GM12873 (cell line): ENCODE results near the gene SGIP1.

Source experiments
- CTCF ChIP-seq: IDR thresholded peaks from 2 replicates; pipeline ENCODE4 v1.5.1; 2012; ENCODE audit warnings: low read depth, mild to moderate bottlenecking, moderate library complexity, low read length, control low read depth; ENCODE audit not compliant: insufficient read depth; ENCODE audit errors: missing control alignments

Gene SGIP1

GRCh38 chr1:66779475-66780078, 245.6 kb downstream of the SGIP1 start:
- no peak for TF ChIP-seq CTCF

GRCh38 chr1:66787641-66788040, 253.7 kb downstream of the SGIP1 start:
- TF ChIP-seq CTCF = no peak

GRCh38 chr1:66788231-66788939, 254.4 kb downstream of the SGIP1 start:
- no peak for TF ChIP-seq CTCF

- TF ChIP-seq CTCF = no peak
Measured at GRCh38 chr1:66791621-66792610, 258.0 kb downstream of the SGIP1 start.
